ENCODE measurements around the gene CENPF. TPM values are rescaled to one million over a fixed set of nuclear protein-coding genes. Genes with fewer than 3 reads are reported as not detected.

Gene CENPF
- total RNA-seq, 4 donors from 2014 or later = 2.5 to 7.0 (median 3.0) TPM

DNA sequence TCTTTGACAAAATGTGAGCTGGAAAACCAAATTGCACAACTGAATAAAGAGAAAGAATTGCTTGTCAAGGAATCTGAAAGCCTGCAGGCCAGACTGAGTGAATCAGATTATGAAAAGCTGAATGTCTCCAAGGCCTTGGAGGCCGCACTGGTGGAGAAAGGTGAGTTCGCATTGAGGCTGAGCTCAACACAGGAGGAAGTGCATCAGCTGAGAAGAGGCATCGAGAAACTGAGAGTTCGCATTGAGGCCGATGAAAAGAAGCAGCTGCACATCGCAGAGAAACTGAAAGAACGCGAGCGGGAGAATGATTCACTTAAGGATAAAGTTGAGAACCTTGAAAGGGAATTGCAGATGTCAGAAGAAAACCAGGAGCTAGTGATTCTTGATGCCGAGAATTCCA lies 42.7 kb downstream of the CENPF start:
- WGBS, 2 donors = 93 to 99% methylated on average over 10 of the region's 10 CpGs
- DNase-seq (ENCODE audit: low spot score in 2 of 2) = no peak
- H3K4me3 ChIP-seq (ENCODE audit: low read depth, poor library complexity, severe bottlenecking) = no peak overlapping the region
- TF ChIP-seq, protein P1, sequence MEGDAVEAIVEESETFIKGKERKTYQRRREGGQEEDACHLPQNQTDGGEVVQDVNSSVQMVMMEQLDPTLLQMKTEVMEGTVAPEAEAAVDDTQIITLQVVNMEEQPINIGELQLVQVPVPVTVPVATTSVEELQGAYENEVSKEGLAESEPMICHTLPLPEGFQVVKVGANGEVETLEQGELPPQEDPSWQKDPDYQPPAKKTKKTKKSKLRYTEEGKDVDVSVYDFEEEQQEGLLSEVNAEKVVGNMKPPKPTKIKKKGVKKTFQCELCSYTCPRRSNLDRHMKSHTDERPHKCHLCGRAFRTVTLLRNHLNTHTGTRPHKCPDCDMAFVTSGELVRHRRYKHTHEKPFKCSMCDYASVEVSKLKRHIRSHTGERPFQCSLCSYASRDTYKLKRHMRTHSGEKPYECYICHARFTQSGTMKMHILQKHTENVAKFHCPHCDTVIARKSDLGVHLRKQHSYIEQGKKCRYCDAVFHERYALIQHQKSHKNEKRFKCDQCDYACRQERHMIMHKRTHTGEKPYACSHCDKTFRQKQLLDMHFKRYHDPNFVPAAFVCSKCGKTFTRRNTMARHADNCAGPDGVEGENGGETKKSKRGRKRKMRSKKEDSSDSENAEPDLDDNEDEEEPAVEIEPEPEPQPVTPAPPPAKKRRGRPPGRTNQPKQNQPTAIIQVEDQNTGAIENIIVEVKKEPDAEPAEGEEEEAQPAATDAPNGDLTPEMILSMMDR (IDR thresholded peaks at IDR 0.05) = no peak
- TF ChIP-seq POLR2A (IDR thresholded peaks at IDR 0.05) = no peak
- intact Hi-C loops (cut with DNase I; ENCODE audit: low total_unique reads) = no loop called here

DNA sequence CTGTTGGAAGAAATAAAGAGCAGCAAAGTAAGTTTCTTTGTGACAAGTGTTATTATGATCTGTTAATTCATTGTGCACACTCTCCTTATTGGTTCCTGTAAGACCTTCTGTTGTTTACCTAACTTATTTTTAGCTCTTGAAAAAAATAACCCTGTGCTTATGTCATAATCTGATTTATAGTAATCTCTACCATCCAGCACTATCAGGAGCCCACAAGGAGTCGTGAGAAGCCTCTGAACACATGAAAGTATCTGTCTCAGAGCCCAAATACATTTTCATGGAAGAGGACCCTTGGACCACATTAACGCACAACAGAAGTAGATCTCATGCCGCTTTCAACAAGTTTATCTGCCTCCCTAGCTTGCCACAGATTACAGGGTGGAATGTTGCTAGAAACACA lies 45.8 kb downstream of the CENPF start:
- 91 to 94% methylated on average over 3 of the region's 3 CpGs for WGBS, 2 donors
- DNase-seq (ENCODE audit: low spot score in 2 of 2) = no peak
- TF ChIP-seq POLR2A (IDR thresholded peaks at IDR 0.05) = no peak
- TF ChIP-seq, protein P1 (IDR thresholded peaks at IDR 0.05) = no peak
- no peak overlapping the region for H3K4me3 ChIP-seq (ENCODE audit: low read depth, poor library complexity, severe bottlenecking)
- intact Hi-C loops (cut with DNase I; ENCODE audit: low total_unique reads) = no loop called here

DNA sequence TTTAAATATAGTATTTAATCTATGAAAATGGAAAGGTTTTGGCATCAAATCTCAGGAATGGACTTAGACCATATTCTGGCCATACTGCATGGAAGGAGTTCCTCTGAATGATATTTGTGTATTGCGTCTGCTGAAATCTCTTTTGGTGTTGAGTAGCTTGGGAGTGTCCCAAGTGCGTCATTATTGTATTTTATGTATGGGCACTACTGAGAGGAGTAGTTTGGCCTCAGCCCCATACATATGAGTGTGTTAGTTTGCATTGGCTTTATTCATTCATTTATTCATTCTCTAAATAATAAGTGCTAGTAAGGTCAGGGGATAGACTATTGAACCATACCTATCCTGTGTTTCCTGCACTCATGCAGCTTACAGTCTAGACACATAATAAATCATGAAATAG lies 46.6 kb downstream of the CENPF start:
- intact Hi-C loops (cut with DNase I; ENCODE audit: low total_unique reads) = no loop called here
- TF ChIP-seq POLR2A (IDR thresholded peaks at IDR 0.05) = no peak
- TF ChIP-seq, protein P1 (IDR thresholded peaks at IDR 0.05) = no peak
- no peak overlapping the region for H3K4me3 ChIP-seq (ENCODE audit: low read depth, poor library complexity, severe bottlenecking)
- DNase-seq (ENCODE audit: low spot score in 2 of 2) = no peak
- WGBS, 2 donors = 96 to 98% methylated on average over 2 of the region's 2 CpGs

DNA sequence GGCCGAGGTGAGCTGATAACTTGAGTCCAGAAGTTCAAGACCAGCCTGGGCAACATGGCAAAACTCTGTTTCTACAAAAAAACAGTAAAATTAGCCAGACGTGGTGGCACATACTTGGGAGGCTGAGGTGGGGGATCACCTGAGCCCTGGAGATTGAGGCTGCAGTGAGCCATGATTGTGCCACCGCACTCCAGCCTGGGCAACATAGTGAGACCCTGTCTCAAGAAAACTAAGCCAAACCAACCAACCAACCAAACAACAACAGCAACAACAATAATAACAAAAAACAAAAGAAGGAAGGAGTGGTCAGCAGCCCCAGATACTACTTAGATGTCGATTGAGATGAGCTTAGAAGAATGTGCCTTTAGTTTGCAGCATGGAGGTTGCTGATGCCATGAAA lies 47.7 kb downstream of the CENPF start:
- intact Hi-C loops (cut with DNase I; ENCODE audit: low total_unique reads) = no loop called here
- no peak for TF ChIP-seq POLR2A (IDR thresholded peaks at IDR 0.05)
- TF ChIP-seq, protein P1 (IDR thresholded peaks at IDR 0.05) = no peak
- no peak overlapping the region for H3K4me3 ChIP-seq (ENCODE audit: low read depth, poor library complexity, severe bottlenecking)
- 97 to 99% methylated on average over 4 of the region's 4 CpGs for WGBS, 2 donors
- DNase-seq (ENCODE audit: low spot score in 2 of 2) = no peak

DNA sequence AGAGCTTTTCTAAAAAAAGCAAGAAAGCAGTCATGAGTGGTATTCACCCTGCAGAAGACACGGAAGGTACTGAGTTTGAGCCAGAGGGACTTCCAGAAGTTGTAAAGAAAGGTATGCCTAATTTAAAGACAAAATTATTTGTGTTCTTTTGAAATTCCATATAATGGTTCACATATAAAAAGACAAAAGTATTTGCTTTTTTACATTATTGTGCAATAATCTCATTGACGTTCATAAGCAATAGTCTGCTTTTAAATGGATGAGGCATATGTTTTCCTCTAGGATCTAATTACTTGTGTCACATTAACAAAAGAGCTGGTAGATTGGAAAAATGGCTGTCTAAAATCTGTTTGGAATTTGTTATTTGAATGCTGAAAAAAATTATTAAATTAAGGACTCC lies 54.3 kb downstream of the CENPF start:
- DNase-seq (ENCODE audit: low spot score in 2 of 2) = no peak
- H3K4me3 ChIP-seq (ENCODE audit: low read depth, poor library complexity, severe bottlenecking) = no peak overlapping the region
- WGBS, 2 donors = 85 to 97% methylated on average over 2 of the region's 2 CpGs
- TF ChIP-seq, protein P1 (IDR thresholded peaks at IDR 0.05) = no peak
- intact Hi-C loops (cut with DNase I; ENCODE audit: low total_unique reads) = no loop called here

DNA sequence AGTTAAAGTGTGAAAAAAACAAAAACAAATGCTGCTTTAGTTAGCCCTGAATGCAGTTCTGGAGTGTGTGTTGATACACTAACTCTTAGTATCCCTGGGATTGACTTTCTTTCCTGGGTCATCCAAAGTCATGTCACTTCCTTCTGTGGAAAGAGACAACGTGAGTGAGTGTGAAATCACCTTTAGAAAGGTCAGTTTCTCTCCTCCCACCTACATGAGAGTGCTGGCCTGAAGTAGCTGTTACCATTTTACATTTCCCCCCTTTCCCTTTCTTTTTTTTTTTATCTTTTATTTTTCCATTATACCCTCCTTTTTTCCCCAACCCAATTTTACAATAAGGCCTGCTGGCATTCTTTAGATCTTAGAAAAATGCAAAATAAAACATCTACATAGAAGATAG lies 55.2 kb downstream of the CENPF start:
- WGBS, 2 donors = 81 to 90% methylated on average over 1 of the region's 1 CpG
- no peak for TF ChIP-seq POLR2A (IDR thresholded peaks at IDR 0.05)
- TF ChIP-seq, protein P1 (IDR thresholded peaks at IDR 0.05) = no peak
- intact Hi-C loops (cut with DNase I; ENCODE audit: low total_unique reads) = no loop called here
- DNase-seq (ENCODE audit: low spot score in 2 of 2) = no peak
- H3K4me3 ChIP-seq (ENCODE audit: low read depth, poor library complexity, severe bottlenecking) = no peak overlapping the region
